NK-92 (cell line): ENCODE results near the gene COMT.
"Not testable (repeated sequence)": the region's sequence is repeated elsewhere in the genome, so short reads cannot be mapped to it uniquely, and the experiment has no call there.

Experiments
- DNase-seq: peaks from one replicate; lab custom pipeline; 2025; ENCODE audit not compliant: unreplicated experiment; lab: John Stamatoyannopoulos, UW

Gene COMT

DNA sequence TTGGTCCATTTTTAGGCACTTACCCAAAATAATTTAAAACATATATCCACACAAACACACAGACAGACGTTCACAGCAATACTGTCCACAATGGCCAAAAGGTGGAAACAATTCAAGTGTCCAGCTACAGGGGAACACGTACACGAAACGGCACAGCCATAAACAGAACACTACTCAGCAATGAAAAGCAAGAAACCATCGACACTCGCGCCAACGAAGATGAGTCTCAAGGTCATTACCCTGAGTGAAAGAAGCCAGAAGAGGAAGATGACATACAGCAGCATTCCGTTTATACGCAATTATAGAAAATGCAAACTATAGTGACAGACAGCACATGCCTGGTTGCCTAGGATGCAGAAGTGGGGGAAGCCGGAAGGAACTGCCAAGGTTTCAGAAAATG, 13.4 kb upstream of the COMT start:
- no peak for DNase-seq

GRCh38 chr22:19929586-19930550, 11.7 kb upstream of the COMT start:
- no peak for DNase-seq

DNA sequence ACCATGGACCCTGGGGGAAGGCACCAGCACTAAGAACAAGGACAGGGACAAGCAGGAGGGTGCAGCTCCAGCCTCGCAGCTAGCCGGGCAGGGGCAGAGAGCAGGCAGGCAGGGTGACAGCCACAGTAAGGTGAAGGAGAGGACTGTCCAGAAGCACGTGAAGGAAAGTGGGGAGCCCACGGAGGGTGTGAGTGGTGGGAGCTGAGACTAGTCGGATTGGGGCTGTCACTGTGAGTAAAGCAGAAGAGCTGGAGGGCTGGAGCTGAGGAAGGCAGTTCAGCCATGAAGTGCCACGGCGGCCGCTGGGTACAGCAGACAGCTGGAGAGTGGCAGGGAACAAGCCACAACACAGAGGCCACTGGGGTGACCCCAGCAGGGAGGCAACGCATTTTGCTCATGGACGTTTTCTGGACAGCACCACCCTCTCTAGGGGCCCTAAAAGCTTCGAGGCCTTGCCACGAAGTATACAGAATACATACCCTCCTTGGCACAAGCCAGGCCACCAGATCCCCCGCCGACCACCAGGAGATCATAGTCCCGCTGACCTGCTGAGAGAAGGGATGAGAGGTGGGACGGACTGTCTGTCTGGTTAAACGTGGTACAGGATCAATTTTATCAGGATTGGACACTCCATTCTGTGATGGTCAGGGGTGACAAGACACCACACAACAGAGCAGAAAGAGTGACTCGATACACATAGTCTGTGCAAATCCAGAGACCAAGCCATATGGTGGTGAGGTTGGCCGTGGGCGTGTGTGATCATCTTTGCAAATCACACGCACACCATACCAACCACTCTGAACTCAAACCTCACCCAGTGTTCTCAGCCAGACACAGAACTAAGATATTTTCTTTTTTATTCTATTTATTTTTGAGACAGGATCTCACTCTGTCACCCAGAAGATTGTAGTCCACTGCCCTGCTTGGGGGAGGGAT, 10.8 kb upstream of the COMT start:
- DNase-seq, result no peak

- no peak for DNase-seq
Measured at GRCh38 chr22:19931514-19931913, 10.1 kb upstream of the COMT start.

GRCh38 chr22:19932367-19933206, 9.0 kb upstream of the COMT start:
- DNase-seq, result no peak

- no peak for DNase-seq
Measured at GRCh38 chr22:19933341-19934241, 8.0 kb upstream of the COMT start.

GRCh38 chr22:19935123-19935718, 6.4 kb upstream of the COMT start:
- not testable (repeated sequence) for DNase-seq

- no peak for DNase-seq
Measured at GRCh38 chr22:19936513-19936912, 5.1 kb upstream of the COMT start.

- no peak for DNase-seq
Measured at GRCh38 chr22:19937616-19938473, 3.7 kb upstream of the COMT start.

- no peak for DNase-seq
Measured at GRCh38 chr22:19940536-19941364, 822 bp upstream of the COMT start.

DNA sequence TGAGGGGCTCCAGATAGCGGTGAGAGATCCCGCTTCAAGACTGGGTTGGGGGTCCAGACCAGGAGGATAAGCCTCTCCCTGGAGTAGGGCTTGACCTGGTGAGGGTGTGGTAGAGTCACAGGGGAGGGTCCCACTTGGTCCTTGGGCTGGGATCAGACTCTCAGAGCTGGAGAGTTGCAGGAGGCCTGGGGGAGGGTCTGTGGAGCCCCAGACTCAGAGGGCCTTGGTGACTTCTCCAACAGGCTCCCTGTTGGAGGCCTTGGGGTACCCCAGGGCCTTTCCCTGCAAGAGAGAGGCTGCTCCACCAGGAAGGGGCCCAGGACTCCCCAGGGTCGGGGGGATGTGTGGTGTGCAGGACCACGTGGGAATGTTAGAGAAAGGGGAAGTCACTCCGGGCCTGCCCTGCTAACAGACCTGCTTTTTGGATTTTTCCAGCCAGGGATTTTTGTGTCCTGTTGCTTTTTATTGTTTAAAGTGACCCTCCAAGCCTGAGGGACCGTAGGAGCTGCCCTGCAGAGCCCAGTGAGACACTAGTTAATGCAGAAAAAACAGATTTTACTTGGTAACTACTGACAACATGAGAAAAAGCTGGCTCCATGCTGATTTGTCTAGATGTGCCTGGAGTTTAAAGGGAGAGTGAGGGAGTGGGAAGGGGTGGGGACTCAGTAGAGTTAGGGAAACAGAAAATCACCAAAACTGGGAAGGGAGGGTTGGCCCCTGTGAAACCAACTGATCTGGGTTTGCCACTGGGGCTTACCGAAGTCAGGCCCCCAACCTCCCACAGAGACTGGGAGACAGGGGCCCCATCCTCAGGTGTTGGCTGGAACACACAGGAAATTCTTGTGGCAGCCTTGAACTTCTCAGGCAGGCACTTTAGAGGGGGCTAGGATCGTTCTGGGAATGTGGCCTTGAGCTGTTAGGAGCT, 847 bp downstream of the COMT start:
- no peak for DNase-seq

DNA sequence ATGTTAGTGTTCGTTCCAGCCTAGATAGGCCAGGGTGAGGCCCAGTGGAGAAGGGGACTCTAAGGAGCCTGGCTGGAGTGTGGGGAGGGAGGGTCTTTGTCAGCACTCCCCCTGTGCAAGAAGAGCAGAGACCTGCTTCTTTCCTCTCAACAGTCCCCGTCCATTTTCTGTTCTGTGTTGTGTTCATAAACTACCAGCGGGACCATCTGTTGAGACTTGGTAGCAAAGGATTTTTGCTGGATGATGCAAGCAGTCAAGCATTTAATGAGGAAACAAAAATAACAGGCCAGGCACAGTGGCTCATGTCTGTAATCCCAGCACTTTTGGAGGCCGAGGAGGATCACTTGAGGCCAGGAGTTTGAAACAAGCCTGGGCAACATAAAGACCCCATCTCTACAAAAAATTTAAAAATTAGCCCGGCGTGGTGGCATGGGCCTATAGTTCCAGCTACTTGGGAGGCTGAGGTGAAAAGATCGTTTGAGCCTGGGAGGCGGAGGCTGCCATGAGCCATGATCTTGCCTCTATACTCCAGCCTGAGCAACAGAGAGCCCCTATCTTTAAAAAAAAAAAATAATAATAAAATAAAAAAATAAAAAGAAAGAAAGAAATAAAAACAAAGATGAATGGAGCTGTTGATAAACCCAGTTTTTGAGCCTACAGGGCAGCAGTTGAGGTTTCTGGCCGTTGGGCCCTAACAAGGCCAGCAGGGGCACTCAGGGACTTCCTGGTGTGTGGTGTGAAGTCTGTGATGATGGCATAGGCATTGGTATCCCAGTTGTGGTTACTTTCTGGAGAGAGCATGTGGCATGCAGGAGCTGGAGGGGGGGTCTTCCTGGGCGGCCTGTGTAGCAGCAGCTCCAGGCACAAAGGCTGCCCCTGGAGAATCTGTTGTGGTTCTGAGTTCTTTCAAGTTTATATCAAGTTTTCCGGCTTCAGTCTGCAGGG, 1.8 kb downstream of the COMT start:
- DNase-seq, result no peak

GRCh38 chr22:19948057-19948760, 6.6 kb downstream of the COMT start:
- DNase-seq, result no peak

DNA sequence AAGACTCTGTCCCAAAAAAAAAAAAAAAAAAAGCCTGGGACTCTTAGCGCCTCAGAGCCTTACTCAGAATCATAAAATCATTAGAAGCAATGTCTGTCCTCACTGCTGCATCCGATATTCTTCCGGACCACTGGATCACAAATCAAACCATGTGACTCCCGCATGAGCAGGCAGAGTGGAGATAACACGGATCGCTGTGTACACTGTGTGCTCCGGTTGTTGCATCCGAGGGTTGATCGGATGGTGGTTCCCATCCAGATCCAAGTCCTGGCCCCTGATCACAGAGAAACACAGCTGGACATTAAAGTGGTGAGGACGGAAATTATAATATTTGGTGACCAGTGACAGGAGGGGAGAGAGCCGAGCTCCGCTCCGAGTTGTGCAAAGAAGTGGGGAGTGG, 9.8 kb downstream of the COMT start:
- no peak for DNase-seq
